Measurements from ENCODE around the gene GLYATL1. TPM values are rescaled to one million over a fixed set of nuclear protein-coding genes. Genes with fewer than 3 reads are reported as not detected.

Gene GLYATL1
- total RNA-seq, 1 donor from 2014 or later: 0.42 TPM

DNA sequence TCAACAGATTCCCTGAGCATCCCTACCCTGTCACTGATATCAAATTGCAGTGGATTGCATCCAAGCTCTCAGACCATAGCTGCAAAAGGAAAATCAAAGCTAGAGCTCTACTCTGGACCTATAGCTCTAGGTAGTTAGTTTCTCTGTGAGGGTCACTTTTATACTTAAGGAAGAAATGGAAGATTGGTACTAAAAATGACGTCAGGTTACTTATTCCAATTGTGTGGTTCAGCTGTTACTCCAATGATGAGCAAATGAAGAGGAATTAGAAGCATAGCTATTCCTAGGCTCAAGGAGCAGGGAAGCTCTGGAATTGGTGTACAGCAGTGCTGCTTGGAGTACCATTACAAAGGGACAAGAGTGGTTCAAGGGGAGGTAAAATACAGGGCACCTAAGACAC is 36.4 kb upstream of the GLYATL1 start:
- Mint-ChIP-seq H3K4me3 (ENCODE audit: unreplicated experiment) (no peak overlapping the region), H3K4me1 (ENCODE audit: low read depth, unreplicated experiment) (peaks cover 15% of the 10 kb centered on the region), H3K27ac (ENCODE audit: unreplicated experiment) (no peak overlapping the region), H3K27me3 (ENCODE audit: unreplicated experiment) (peaks cover 4% of the 10 kb centered on the region), H3K36me3 (ENCODE audit: unreplicated experiment) (no peaks in the 10 kb centered on the region), H3K9me3 (ENCODE audit: unreplicated experiment) (no peaks in the 10 kb centered on the region)
- no peak for DNase-seq
- TF ChIP-seq, protein P1, sequence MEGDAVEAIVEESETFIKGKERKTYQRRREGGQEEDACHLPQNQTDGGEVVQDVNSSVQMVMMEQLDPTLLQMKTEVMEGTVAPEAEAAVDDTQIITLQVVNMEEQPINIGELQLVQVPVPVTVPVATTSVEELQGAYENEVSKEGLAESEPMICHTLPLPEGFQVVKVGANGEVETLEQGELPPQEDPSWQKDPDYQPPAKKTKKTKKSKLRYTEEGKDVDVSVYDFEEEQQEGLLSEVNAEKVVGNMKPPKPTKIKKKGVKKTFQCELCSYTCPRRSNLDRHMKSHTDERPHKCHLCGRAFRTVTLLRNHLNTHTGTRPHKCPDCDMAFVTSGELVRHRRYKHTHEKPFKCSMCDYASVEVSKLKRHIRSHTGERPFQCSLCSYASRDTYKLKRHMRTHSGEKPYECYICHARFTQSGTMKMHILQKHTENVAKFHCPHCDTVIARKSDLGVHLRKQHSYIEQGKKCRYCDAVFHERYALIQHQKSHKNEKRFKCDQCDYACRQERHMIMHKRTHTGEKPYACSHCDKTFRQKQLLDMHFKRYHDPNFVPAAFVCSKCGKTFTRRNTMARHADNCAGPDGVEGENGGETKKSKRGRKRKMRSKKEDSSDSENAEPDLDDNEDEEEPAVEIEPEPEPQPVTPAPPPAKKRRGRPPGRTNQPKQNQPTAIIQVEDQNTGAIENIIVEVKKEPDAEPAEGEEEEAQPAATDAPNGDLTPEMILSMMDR (IDR thresholded peaks at IDR 0.05; ENCODE audit: partially characterized antibody, unreplicated experiment): no peak

DNA sequence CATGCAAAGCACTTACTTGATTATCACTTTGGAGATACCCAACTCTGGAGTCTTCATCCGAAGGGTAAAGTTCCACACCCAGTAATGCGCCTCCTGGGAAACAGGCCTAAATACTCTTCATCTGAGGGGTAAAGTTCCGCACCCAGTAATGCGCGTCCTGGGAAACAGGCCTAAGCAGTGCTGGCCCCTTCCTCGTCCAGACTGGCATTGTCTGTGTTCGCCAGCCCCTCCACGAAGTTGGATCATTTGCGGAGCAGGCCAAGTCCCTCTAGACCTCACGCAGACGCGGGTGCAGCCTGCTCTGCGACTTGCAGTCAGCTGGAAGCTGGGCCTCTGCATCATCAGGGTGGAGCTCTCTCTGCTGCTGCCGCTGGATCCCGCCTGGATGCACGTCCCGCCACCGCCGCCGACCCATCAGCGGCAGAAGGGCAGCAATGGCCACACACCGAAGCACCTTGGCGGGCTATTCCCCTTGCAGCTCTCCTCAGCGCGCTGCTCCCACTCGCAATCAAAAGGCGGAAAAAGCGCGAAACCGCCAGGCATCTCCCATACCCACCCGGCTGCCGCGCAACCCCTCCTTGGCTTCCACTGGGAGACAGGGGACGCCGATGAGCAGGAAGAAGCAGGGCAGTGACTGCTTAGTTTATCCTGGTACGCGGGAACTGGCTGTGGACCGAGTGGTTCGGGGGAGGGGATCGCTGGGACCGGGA is 34.1 kb upstream of the GLYATL1 start:
- H3K27me3 Mint-ChIP-seq (ENCODE audit: unreplicated experiment): peaks cover 4% of the 10 kb centered on the region

DNA sequence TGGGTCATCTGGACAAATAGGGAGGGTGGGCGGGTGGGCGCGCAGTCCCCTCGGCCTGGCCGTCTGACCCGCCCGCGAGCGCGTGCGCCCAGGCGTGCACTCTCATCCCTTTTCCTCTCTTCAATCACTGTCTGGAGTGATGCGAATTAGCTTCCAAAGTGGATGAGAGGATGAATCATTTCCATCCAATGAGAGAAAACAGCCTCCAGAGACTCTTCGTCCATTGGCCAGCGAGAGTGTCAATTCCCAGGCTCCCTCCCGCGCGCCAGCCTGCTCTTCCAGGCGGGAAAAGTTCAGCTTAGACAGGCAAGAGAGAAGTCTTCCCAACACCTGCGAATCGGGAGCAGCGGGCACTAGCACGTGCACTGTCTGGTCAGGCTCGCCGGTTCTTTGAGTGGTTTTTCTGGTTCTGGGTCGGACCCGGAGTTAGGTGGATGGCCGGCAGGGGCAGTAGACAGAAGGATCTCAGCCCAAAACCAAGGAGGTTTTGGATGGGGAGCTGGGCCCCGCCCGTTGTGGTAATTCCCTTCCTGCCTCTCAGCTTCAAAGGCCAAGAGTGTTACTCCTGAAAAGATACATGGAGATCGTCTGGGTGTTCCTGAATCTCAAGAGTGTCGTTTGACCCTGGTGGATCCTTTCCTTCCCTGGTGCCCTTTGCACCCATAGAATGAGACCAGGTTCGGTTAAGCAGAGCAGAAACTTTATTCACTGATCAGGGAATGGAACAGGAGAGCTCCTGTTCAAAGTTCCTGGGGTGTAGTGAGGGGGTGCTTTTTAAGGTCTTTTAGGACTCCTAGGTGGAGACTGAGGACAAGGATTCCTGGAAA is 33.4 kb upstream of the GLYATL1 start:
- DNase-seq: peak; percentile 75
- Mint-ChIP-seq H3K4me3 (ENCODE audit: unreplicated experiment) (peak overlapping the region; percentile 90), H3K9me3 (ENCODE audit: unreplicated experiment) (no peaks in the 10 kb centered on the region), H3K27me3 (ENCODE audit: unreplicated experiment) (peaks cover 4% of the 10 kb centered on the region), H3K4me1 (ENCODE audit: low read depth, unreplicated experiment) (peaks cover 6% of the 10 kb centered on the region), H3K36me3 (ENCODE audit: unreplicated experiment) (no peaks in the 10 kb centered on the region), H3K27ac (ENCODE audit: unreplicated experiment) (peak overlapping the region; percentile 9)
- TF ChIP-seq, protein P1 (IDR thresholded peaks at IDR 0.05; ENCODE audit: partially characterized antibody, unreplicated experiment): peak; percentile 53

More for the DNA sequence above, 34.1 kb upstream of the GLYATL1 start:
- TF ChIP-seq, protein P1 (IDR thresholded peaks at IDR 0.05; ENCODE audit: partially characterized antibody, unreplicated experiment): no peak
- Mint-ChIP-seq H3K4me1 (ENCODE audit: low read depth, unreplicated experiment) (peaks cover 6% of the 10 kb centered on the region), H3K4me3 (ENCODE audit: unreplicated experiment) (peak overlapping the region; percentile 90), H3K9me3 (ENCODE audit: unreplicated experiment) (no peaks in the 10 kb centered on the region), H3K27ac (ENCODE audit: unreplicated experiment) (peak overlapping the region; percentile 77), H3K36me3 (ENCODE audit: unreplicated experiment) (no peaks in the 10 kb centered on the region)
- DNase-seq: peak; percentile 75

DNA sequence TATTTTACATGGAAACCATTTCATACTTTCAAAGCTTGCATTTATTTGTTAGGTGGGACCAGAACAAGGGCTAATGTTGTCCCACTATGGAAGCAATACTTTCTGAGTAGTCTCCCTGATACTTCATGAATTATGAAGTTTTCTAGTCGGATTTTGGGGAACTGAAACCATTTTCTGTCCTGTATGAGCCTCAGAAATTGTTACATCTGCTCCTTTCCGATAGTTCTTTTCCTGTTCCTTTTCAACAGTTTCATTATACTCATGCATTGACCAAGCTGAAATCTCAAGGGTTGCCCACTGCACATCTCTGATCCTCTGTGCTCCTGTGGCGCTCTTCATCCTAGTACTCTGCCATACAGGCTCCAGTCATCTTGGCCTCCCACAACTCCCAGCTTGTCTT is 31.5 kb upstream of the GLYATL1 start:
- Mint-ChIP-seq H3K27me3 (ENCODE audit: unreplicated experiment) (no peaks in the 10 kb centered on the region), H3K36me3 (ENCODE audit: unreplicated experiment) (no peaks in the 10 kb centered on the region), H3K27ac (ENCODE audit: unreplicated experiment) (no peak overlapping the region), H3K4me3 (ENCODE audit: unreplicated experiment) (no peak overlapping the region), H3K9me3 (ENCODE audit: unreplicated experiment) (no peaks in the 10 kb centered on the region), H3K4me1 (ENCODE audit: low read depth, unreplicated experiment) (peaks cover 6% of the 10 kb centered on the region)
- DNase-seq: no peak
- TF ChIP-seq, protein P1 (IDR thresholded peaks at IDR 0.05; ENCODE audit: partially characterized antibody, unreplicated experiment): no peak

DNA sequence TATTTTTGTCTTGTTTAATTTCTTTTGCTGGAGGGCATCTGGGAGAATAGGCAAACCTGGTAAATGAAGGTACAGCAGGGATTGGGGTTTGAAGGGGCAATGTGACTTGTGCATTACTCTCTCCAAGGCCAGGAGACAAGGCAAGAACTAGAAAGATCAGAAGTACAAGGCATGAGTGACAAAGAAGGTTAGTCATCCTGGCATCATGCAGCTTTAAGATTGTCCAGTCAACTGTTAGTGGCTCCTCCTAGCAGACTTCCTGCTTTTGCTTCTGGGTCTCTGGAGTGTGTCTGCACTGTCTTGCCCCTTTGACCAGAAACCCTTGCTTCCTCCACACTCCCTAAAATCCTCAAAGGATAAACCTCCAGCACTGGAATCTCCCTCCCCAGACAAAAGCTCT is 27.2 kb upstream of the GLYATL1 start:
- Mint-ChIP-seq H3K4me3 (ENCODE audit: unreplicated experiment) (no peak overlapping the region), H3K36me3 (ENCODE audit: unreplicated experiment) (no peaks in the 10 kb centered on the region), H3K9me3 (ENCODE audit: unreplicated experiment) (no peaks in the 10 kb centered on the region), H3K27me3 (ENCODE audit: unreplicated experiment) (no peaks in the 10 kb centered on the region), H3K4me1 (ENCODE audit: low read depth, unreplicated experiment) (no peaks in the 10 kb centered on the region), H3K27ac (ENCODE audit: unreplicated experiment) (no peak overlapping the region)
- no peak for DNase-seq
- TF ChIP-seq, protein P1 (IDR thresholded peaks at IDR 0.05; ENCODE audit: partially characterized antibody, unreplicated experiment): no peak
